GM04503 (cell line): Measurements from ENCODE around the gene VWA8.
"Not testable (repeated sequence)": the region's sequence is repeated elsewhere in the genome, so short reads cannot be mapped to it uniquely, and the experiment has no call there.

Experiments
- DNase-seq: peaks from one replicate; pipeline ENCODE4 v3.0.0-alpha.2; 2012; ENCODE audit warnings: low read depth

Gene VWA8

GRCh38 chr13:41557719-41558118 lies 403.2 kb downstream of the VWA8 start:
- no peak for DNase-seq

GRCh38 chr13:41554626-41555386 lies 406.1 kb downstream of the VWA8 start:
- DNase-seq: no peak

DNA sequence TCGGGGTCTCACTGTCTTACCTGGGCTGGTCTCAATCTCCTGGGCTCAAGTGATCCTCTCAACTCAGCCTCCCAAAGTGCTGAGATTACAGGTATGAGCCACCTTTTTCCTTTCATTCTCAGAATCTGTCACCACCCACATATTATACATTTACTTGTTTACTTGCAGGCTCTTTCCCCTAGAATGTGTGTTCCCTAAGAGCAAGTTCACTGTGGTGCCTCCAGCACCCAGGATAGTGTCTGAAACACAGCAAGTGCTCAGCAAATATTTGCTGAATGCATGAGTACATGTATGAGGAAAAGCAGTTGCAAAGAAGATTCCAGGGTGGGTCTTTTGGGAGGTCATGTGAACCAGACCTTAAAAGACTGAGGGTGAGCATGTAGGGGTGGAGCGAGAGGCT lies 406.7 kb downstream of the VWA8 start:
- no peak for DNase-seq

DNA sequence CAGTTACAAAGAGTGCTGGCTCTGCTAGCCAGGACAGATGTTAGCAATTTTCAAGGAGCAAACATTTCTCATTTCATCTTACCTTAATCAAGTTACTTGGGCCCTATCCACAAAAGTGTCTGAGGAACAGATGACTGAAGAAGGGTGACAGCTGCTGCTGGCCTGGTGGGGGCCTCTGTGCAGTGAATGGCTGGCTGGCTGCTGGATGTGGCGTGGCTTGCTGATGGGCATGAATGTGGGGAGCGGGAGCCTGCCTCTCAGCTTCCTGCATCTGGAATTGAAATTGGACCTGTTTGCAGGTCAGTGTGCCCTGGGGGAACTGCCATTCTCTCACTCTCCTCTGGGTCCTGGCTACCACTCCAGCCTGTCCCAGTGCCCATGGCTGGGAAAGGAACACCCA lies 408.9 kb downstream of the VWA8 start:
- no peak for DNase-seq

DNA sequence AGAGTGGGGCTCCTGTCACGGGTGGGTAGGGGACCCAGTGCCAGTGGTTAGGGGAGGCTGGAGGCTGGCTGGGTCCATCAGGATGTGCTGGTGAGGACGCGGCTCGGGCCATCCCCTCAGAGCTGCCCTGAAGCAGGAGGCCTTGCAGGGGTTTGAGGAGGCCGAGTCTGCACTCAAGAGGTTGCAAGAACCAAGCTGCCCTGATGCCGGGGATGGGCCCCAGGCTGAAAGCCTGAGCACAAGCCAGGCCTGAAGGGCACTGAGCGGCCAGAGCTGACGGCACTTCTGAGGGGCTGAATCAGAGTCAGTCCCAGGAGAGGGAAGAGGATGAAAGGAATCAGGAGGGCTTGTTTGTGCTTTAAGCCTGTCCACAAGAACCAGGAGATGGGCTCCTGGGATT lies 410.6 kb downstream of the VWA8 start:
- no peak for DNase-seq

GRCh38 chr13:41549491-41549890 lies 411.4 kb downstream of the VWA8 start:
- no peak for DNase-seq

DNA sequence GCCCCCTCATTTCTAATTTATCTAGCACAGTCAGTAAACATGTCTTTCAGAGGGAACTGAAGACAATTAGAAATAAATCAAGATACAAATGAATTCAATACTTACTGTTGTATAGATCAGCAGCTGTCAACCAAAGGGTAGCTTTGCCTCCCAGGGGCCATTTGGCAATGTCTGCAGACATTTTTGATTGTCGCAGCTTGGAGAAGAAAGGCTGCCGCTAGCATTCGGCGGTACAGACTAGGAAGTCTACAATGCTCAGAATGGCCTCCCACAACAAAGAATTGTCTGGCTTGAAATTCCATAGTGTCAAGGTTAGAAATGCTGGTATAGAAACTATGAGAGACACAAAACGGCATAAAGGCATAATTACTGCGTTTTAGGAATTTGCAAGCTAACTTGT lies 412.0 kb downstream of the VWA8 start:
- DNase-seq: no peak

- no peak for DNase-seq
These were observed 412.9 kb downstream of the VWA8 start for GRCh38 chr13:41548031-41548430.

DNA sequence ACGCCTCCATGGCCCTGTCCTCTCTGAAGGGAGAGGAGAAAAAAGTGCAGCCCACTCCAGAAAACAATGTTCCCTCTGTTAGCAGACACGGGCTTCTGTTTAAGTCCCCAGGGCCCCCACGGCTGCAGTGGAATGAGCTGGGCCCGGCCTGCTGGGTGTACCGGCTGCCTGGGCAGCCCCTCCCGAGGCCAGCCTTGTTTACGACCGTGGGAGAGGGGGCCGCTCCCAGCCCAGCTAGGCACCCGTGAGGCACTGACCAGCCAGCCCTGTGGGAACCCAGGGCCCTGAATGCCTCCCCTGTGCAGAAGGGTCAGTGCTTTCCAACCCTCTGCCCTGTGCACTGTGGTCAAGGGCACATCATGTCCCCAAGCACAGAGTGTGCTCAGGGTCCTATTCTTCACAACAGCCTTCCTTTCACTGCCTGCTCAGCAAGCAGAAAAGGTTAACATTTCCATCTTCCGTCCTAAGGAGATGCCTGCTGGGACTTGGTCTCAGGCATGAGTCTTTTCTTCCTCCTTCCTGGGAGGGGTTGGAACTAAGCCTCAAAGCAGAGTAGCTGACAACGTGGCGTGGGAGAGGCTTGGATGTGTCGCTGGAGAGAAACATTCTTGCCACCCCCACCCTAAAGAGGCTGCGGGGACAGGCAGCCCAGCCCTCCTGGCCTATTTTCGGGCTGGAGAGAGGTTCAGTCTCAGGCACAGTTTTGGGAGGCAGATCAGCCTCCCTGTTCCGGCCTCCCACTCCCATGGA lies 413.5 kb downstream of the VWA8 start:
- DNase-seq: no peak

DNA sequence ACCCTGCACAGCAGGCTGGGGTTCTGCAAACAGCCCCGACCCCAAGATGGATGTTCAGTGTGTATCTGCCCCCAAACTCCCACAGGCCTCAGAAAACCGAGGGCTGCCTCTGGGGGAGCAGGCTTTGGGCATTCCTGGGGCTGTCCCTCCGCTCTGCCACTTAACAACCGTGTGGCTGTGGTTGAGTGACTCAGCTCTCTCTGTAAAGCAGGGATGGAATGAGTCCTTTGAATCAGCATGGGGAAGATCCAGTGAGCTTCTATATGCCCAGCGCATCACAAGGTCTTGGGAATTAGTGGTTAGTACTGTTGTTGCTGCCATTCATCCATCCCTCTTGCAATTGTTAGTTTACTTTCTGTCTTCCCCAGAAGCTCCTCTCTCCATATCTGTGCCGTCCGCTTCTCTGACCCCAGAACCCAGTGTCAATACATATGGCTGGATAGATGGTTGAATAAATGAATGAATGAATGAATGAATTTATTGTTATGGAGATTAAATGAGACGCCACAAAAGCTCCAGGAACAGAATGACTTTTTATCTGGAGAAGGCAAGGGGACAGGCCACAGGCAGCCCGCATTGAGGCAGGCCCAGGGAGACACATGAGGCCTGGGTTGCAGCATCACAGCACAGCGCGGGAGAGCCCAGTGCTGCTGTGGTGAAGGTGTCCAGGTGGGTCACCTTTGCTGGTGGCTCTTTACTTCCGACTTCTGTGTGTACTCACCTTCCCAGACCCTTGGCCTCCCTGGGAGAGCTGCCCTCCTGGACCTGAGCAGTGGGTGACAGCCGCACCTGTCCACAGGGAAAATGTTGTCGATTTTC lies 414.3 kb downstream of the VWA8 start:
- DNase-seq: no peak

DNA sequence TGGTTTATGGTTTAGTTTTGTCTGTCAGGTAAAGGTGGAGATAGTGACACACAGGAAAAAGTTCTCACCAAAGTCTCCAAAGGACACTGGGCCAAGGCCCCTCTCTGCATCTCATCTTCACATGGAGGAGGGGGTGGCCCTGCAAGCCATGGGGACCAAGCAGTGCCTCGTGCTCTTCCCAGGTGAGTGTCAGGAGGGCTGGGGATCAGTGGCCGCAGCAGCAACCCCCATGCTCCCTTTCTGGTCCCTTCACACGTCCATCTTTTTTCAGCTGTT lies 415.5 kb downstream of the VWA8 start:
- no peak for DNase-seq

- no peak for DNase-seq
These were observed 417.1 kb downstream of the VWA8 start for GRCh38 chr13:41543664-41544300.

GRCh38 chr13:41542799-41543198 lies 418.1 kb downstream of the VWA8 start:
- not testable (repeated sequence) for DNase-seq

DNA sequence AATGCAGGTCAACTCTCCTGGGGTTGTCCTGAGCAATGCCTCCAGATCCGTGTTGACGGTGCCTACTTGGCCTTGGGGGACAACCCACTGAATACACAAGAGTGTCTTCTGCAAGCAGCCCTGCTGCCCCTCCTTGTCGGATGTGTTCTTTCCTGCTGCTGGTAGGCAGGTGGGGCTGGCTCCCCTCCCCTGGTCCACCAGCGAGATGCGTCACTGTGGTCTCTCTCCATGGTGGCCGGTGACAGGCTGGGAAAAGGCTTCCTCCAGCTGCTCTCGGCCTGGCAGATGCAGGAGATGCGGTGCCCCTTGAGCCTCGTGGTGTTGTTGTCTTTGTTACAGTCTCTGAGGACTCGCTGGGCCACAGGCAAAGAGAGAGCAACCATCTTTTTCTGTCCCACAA lies 418.6 kb downstream of the VWA8 start:
- no peak for DNase-seq

- DNase-seq: no peak
These were observed 419.6 kb downstream of the VWA8 start for GRCh38 chr13:41541142-41541938.

DNA sequence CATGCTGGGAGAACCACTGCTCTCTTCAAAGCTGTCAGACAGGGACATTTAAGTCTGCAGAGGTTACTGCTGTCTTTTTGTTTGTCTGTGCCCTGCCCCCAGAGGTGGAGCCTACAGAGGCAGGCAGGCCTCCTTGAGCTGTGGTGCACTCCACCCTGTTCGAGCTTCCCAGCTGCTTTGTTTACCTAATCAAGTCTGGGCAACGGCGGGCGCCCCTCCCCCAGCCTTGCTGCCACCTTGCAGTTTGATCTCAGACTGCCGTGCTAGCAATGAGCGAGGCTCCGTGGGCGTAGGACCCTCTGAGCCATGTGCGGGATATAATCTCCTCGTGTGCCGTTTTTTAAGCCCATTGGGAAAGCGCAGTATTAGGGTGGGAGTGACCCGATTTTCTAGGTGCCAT lies 420.7 kb downstream of the VWA8 start:
- not testable (repeated sequence) for DNase-seq

- no peak for DNase-seq
These were observed 427.4 kb downstream of the VWA8 start for GRCh38 chr13:41533266-41534052.

DNA sequence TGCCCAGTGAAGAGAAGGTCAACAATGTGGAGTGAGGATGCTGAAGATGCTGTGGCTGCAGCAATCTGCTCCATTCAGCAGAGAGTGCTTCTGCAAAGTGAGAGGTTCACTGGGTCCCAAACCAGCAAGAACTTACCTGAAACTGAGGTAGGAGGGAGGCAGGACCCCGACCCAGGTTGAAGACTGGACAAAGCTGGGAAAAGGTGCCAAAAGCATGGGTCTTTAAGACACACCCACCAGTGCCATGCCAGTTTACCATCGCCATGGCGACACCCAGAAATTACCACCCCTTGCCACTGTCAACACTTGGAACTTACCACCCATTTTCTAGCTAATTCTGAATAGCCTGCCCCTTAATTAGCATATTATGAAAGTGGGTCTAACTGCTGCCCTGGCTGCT lies 432.9 kb downstream of the VWA8 start:
- no peak for DNase-seq

DNA sequence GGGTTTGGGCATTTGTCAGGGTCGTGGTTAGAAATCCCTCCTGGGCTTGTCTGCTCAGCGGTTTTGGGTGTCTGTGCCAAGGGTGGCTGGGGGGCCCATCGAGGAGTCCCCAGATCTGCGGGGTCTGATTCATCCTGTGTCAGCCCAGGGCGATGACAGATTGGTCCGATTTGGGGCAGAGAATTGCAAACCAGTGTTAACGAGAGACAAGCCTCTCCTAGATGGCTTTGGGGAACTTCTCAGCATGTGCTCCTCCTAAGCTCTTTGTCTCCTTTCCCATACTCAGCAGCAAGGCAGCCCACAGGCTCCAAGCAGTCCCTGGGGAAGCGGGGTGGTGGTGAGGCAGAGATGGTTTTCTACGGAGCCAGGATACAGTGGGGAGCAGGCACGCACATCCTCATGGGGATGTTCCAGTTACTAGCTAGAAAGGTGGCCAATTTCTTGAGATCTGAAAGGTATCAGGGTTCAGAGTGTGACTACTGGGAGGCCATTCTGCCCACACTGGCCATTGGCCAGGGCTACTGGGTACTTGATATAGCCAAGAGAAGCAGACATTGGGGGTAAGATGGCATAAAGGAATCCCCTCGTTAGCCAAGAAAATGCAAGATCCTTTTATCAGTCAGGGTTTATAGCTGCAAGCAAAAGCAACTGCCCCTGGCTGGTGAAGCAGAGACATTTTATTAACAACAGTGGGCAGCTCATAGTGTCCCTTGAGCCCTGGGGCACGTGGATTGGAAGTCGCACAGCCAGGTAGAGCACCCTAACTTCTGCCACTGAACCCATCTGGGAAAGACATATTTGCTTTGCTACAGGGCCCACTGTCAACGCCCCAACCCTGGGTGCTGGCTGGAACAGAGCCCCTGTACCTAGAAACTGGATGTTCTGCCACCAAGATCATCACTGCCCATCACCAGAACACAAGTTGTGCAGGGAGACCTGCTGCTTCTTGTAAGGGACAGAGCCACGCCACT lies 440.0 kb downstream of the VWA8 start:
- DNase-seq: no peak
